HG03575 (cell line): ENCODE results near the gene CABP4.

Source experiments
- ATAC-seq: cut with Tn5 transposase; IDR thresholded peaks from one replicate; pipeline ENCODE4 v1.9.1; 2021; ENCODE audit not compliant: unreplicated experiment, insufficient number of reproducible peaks, low FRiP score; ENCODE audit errors: extremely low read depth

Gene CABP4

DNA sequence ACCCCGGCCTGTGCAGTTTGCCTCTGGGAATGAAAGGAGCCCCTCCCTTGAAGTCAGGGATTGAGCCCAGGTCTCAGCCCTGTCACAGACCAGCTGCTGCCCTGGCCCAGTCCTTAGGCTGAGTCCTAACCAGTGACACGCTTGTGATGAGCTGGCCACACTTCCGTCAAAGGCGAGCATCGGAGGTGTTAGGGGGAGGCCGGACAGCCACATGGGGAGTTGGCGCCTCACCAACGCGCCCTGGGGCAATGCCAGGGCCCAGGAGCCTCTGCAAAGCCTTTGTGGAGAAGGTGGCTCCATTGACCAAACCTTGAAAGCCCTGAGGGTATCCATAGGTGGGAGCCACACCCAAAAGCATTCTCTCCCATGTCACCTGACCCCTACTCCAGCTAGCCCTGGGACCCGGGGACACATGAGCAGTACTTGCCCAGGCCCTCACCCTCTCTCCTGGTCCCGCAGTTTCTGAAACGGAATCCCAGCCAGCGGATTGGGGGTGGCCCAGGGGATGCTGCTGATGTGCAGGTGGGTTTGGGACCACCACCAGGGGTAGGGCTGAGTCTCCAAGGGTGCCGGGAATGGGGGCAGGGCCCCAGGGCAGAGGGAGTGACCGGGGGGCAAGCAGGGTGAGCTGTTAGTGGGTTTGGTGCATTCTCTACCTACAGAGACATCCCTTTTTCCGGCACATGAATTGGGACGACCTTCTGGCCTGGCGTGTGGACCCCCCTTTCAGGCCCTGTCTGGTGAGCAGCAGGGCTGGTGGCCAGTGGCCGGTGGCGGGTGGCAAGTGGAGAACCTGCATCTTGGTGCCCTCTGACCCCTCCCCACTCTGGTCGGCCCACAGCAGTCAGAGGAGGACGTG, 21.4 kb upstream of the CABP4 start:
- ATAC-seq = no peak

DNA sequence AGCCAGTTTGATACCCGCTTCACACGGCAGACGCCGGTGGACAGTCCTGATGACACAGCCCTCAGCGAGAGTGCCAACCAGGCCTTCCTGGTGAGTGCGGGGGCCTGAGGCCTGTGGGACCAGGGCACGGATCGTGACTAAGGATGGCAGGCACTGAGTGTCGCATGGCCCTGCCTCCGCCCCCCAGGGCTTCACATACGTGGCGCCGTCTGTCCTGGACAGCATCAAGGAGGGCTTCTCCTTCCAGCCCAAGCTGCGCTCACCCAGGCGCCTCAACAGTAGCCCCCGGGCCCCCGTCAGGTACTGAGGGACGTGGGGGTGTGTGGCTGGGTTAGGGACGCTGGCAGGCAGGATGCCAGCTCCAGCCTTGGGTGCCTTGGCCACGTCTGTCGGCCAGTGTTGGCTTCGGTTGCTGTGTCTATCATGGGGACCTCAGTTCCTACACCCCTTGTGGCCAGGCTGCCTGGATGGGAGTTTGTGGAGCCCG, 20.7 kb upstream of the CABP4 start:
- no peak for ATAC-seq

- no peak for ATAC-seq
Observed at GRCh38 chr11:67435031-67435726, 20.0 kb upstream of the CABP4 start.

DNA sequence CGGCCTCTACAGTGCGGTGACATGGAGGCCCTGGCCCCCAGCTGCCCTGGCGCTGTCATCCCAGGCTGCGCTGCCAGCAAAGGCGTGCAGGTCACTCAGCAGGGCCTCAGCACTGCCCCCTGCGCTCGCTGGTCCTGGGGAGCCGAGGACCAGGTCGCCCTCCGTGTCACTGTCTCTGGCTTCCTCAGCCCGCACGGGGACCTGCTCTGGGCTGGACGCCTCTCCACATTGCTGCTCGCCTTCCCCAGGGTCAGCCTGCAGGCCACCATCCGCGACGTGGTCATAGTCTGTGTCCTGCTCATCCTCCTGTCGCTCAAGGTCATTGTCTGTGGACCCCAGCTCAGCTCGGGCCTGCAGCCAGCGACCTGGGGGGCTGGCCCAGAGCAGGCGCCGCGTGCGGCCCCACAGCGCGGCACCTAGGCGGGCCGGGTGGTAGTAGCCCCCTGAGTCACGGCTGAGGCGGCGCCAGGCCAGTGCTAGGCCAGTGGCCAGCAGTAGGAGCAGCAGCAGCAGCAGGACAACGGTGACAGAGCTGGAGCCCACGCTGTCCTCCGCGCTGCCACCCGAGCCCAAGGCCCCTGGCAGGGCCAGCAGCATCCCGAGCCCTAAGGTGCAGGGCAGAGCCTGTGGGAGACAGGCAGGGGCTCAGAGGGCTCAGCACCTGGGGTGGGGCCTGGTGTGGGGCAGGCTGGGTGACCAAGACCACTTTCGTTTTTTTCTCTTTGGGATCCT, 19.3 kb upstream of the CABP4 start:
- ATAC-seq = no peak

- no peak for ATAC-seq
Observed at GRCh38 chr11:67436459-67437081, 18.6 kb upstream of the CABP4 start.

DNA sequence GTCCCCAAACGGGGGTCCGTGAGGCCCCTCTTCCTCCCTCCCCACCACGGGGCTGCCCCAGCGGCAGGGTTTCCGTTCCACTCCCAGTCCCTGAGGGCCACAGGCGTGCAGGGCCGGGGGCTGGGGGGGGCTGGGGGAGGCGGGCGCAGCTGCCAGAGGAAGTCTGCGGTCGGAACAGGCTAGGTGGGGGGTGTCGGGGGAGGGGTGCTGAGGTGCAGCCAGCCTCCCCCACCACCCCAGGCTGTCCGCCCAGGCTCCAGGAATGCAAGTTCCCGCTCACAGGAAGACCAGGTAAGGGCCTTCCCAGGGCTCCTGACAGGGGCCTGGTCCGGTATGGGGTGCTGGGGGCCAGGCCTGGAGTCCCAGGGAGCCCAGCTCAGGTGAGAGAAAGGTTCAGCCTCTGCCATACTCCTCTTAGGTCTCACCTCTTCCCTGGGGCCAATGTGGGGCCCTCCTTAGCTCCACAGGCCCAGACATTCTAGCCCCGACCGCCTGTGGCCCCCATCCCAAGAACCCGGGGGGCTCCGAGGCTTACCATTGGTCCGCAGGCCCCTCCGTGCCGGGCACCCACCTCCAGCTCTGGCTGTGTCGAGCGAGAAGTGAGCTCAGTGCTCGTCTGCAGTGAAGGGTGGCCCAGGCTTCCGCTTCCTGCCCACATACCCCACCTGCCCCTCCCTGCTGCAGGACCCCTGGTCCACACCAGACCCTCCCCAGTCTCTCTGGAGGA, 17.9 kb upstream of the CABP4 start, which contains the start of gene PTPRCAP:
Gene PTPRCAP (minus strand): TSS at position 601 of the 727 bp plus-strand sequence. CDS start 63 bp downstream, at position 538.
- no peak for ATAC-seq

GRCh38 chr11:67437809-67438157, 17.4 kb upstream of the CABP4 start:
- ATAC-seq = no peak

GRCh38 chr11:67438158-67438902, 16.8 kb upstream of the CABP4 start:
- ATAC-seq = no peak

- ATAC-seq = no peak
Observed at GRCh38 chr11:67439321-67440228, 15.6 kb upstream of the CABP4 start.

DNA sequence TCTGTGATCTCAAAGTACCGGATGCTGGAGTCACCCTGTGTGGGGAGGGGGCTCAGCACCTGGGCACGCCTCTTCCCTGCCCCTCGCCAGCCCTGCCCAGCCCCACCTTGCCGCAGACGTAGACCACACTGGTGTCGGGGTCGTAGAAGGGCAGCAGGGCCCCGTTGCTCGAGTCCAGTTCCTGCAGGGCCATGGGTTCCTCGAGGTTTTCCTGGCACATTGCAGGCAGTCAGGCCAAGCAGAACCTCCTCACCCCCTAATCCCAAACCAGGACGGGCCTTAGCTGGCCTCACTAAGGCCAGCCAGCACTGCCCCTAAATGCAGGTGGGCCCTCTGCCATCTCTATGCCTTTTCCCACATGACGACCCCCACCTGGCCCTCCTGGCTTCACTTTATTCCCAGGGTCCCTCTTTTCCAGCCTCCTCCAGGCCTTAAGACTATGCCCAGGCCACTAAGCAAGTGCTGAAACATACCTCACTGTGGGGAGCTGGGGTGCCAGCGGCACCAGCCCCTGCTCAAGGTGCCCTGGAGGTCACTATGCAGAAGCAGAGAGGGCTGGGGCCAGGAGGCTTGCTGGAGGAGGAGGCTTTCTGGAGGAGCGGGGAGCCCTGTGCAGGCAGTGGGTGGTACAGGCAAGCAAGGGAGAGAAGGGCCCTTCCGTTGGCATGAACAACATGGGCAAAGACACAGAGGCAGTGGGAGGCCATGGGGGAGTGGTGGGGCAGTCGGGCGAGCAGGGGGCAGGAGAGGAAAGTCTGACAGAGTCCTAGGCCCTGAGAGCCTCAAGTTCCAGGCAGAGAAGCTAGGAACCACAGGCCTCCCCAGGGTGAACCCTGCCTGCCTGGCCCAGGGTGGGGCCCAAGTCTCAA, 14.7 kb upstream of the CABP4 start:
- ATAC-seq = no peak

DNA sequence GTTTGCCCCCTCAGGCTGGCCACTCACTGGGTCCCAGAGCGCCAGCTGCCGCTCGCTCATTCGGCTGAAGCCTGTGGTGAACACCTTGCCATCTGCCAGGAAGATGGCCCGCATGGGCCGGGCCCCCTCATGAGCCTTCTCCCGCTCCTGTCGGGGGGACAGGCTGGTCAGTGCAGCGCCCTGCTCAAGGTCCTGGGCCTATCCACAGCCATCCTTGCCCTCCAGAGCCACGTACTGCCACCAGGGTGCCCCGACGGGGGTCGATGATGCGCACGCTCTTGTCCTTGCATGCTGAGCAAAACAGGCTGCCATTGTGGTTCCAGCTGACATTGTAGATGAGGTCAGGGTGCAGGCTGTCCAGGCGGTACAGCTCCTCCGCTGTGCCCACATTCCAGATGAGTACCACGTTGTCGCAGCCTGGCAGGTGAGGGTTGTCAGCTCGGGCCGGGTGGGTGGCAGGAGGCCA, 14.0 kb upstream of the CABP4 start:
- ATAC-seq = no peak

DNA sequence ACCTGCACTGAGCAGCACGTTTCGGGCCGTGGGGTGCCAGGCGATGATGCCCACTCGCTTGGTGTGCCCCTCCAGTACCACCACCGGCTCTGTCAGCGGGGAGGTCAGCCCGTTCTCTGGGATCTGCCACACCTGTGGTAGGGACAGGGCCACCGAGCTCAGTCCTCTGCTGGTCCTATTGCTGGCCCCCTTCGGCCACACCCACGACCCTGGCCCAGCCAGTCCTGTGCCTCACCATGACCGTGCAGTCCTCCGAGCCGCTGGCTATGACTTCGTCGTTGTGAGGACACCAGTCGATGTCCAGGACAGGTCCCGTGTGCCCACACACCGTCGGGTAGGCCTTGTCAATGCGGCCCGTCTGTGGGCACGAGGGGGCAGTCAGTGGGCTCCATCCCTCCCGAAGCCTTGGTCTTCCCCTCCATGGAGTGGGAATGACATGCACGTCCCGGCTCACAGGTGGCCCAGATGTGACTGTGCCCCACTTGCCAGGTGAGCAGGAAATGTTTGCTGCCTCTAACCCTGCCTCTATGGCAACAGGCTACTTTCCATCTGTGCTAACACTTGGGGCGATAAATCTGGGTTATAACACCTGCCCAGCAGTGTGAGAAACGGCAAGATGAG, 13.3 kb upstream of the CABP4 start:
- ATAC-seq = no peak

DNA sequence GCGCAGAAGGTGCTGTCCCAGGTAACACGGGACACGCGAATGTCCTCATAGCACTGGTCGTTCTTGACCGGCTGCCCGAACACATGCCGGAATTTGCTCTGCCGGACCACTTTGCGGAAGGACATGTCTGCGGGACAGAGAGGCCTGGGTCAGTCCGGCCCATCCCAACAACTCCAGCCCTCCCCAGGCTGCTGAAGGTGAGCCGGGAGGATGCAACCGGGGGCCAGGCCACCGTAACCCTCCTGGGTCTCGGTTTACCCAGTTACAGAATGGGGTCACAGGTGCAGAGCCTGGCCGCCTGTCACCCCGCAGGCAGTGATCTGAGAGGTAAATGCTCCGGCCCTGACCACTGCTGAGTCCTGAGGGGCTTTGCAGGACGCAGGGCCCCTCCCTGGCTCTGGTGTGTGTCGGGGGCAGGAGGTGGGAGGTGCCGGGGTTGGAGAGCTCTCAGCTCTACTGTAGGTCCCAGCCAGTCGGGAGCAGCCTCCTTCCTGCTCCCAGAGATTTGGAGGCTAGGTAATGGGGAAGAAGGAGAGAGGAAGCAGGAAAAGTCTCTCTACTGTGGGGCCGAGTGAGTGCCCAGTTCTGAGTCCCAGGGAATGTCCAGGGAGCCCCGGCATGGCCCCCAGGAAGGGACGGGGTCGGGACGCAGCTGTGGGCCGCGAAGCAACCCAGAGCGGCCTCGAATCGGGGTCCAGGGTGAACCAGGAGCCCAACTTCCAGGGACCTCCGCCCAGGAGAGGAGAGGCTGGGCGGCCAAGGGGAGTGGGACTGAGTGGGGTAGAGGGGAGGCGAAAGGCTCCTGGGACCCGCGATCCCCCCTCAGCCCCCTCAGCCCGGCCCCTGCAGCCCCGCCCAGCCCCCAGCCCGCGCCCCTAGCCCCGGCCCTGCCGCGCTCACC, 12.4 kb upstream of the CABP4 start:
- ATAC-seq = no peak

- ATAC-seq = no peak
Observed at GRCh38 chr11:67445515-67445914, 9.6 kb upstream of the CABP4 start.

GRCh38 chr11:67448220-67448609, 6.9 kb upstream of the CABP4 start:
- ATAC-seq = no peak
